Type B pancreatic cell (in vitro differentiated cells): ENCODE measurements around the gene CALCA. TPM values are rescaled to one million over a fixed set of nuclear protein-coding genes. Genes with fewer than 3 reads are reported as not detected.

Experiments
- DNase-seq: peaks from one replicate; pipeline ENCODE4 v3.0.0; 2021; ENCODE audit warnings: mixed read lengths; ENCODE audit not compliant: unreplicated experiment; ENCODE audit errors: extremely low spot score
- H3K27ac Mint-ChIP-seq: 2 replicates; pipeline ENCODE4 v1.8.0; 2021; ENCODE audit warnings: mild to moderate bottlenecking, mixed read lengths
- H3K27me3 Mint-ChIP-seq: 2 replicates; pipeline ENCODE4 v1.8.0; 2021; ENCODE audit warnings: mixed read lengths
- H3K36me3 Mint-ChIP-seq: 2 replicates; pipeline ENCODE4 v1.8.0; 2021; ENCODE audit warnings: mixed read lengths
- H3K4me1 Mint-ChIP-seq: one replicate; pipeline ENCODE4 v1.8.0; 2021; ENCODE audit warnings: mixed read lengths; ENCODE audit not compliant: unreplicated experiment
- H3K4me3 Mint-ChIP-seq: 2 replicates; pipeline ENCODE4 v1.8.0; 2021; ENCODE audit warnings: mild to moderate bottlenecking, mixed read lengths
- H3K9me3 Mint-ChIP-seq: 2 replicates; pipeline ENCODE4 v1.8.0; 2021; ENCODE audit warnings: mixed read lengths
- total RNA-seq: library from RNA; stranded (reverse); gene quantifications from 2 replicates; pipeline ENCODE4 v1.2.1, GENCODE V29; 2021; ENCODE audit warnings: low replicate concordance
- TF ChIP-seq, protein P1 (sequence below): fragments of 200-600 bp; sonication (generic); conservative IDR thresholded peaks from 2 replicates; pipeline ENCODE4 v1.5.0; 2021; ENCODE audit warnings: antibody characterized with exemption, mild to moderate bottlenecking

Gene CALCA
- total RNA-seq, 1 donor from 2014 or later = 1.2 TPM

DNA sequence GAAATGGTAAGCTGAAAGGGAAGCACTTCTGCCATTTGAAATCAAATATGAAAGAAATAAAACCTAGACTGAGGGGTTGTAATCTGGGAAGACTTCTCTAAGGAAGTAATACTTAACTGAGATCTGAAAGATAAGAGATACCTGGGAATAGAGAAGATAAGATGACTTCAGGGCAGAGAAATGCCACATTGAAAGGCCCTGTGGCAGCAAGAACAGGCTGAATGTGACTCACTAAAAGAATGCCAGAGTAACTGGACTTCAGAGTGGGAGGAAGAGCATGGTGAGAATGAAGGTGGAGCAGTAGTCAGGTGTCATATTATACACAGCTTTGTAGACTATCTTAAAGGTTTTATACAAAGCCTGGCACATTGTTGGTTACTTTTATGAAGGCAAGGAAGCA, 17.6 kb downstream of the CALCA start:
- H3K4me3 Mint-ChIP-seq = no peak overlapping the region
- H3K4me1 Mint-ChIP-seq = no peaks in the 10 kb centered on the region
- H3K27me3 Mint-ChIP-seq = peaks cover 9% of the 10 kb centered on the region
- no peaks in the 10 kb centered on the region for H3K9me3 Mint-ChIP-seq
- TF ChIP-seq, protein P1, sequence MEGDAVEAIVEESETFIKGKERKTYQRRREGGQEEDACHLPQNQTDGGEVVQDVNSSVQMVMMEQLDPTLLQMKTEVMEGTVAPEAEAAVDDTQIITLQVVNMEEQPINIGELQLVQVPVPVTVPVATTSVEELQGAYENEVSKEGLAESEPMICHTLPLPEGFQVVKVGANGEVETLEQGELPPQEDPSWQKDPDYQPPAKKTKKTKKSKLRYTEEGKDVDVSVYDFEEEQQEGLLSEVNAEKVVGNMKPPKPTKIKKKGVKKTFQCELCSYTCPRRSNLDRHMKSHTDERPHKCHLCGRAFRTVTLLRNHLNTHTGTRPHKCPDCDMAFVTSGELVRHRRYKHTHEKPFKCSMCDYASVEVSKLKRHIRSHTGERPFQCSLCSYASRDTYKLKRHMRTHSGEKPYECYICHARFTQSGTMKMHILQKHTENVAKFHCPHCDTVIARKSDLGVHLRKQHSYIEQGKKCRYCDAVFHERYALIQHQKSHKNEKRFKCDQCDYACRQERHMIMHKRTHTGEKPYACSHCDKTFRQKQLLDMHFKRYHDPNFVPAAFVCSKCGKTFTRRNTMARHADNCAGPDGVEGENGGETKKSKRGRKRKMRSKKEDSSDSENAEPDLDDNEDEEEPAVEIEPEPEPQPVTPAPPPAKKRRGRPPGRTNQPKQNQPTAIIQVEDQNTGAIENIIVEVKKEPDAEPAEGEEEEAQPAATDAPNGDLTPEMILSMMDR = no peak
- no peak overlapping the region for H3K27ac Mint-ChIP-seq
- DNase-seq = no peak
- H3K36me3 Mint-ChIP-seq = no peaks in the 10 kb centered on the region

DNA sequence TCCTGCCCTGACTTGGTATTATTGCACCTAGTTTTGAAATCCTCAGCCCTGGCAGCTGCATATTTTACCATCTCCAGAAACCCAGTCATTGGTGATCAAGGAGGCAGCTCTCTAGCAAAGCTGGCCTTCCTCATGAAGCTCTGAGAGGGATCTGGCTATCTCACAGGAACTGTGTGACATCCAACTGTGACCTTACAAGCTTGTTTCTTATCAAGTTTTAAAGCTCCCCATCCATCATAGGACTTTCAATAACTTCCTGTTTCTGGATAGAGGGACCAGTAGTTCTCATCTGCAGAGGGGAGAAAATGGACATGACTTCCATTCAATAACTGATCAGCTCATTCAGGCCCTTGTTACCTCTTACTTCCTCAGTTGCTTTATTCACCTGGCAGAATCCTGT, 18.2 kb downstream of the CALCA start:
- Mint-ChIP-seq H3K9me3 (no peaks in the 10 kb centered on the region), H3K27me3 (peaks cover 9% of the 10 kb centered on the region), H3K36me3 (no peaks in the 10 kb centered on the region), H3K4me3 (no peak overlapping the region), H3K27ac (no peak overlapping the region), H3K4me1 (no peaks in the 10 kb centered on the region)
- DNase-seq = no peak
- TF ChIP-seq, protein P1 = no peak

DNA sequence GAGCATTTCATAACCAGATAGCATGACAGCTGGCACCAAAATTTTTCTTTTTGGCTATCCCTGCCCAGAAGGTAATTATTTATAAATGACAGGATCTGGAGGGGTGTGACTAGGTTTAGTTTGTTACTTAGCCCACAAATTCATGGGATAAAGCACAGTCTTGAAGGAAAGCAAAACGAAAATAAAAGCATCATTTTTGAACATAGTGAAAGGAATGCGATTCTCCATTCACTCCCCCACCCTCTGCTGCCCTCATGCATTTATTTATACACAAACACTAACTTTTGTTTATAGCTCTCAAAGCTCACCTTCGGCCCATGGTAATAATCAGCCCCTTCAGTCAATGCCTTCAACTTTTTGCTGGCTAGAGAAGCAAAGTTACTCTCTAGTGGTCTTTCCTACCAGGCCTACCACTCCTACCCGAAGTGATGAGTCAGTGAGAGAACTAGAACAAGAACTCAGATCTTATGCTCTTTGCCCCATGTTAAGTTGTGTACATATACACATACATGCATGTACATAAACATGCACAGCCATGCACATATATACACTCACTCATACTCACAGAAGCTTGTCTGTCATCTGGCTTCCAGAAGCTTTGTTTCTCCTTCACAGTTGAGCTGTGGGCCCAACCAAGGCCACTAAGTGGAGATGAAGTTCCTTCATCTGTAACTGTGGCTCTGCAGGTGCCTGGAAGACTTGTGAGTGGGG, 22.6 kb downstream of the CALCA start:
- Mint-ChIP-seq H3K4me3 (no peak overlapping the region), H3K27ac (no peak overlapping the region), H3K9me3 (no peaks in the 10 kb centered on the region), H3K4me1 (no peaks in the 10 kb centered on the region), H3K27me3 (peaks cover 4% of the 10 kb centered on the region), H3K36me3 (no peaks in the 10 kb centered on the region)
- TF ChIP-seq, protein P1 = no peak
- no peak for DNase-seq

DNA sequence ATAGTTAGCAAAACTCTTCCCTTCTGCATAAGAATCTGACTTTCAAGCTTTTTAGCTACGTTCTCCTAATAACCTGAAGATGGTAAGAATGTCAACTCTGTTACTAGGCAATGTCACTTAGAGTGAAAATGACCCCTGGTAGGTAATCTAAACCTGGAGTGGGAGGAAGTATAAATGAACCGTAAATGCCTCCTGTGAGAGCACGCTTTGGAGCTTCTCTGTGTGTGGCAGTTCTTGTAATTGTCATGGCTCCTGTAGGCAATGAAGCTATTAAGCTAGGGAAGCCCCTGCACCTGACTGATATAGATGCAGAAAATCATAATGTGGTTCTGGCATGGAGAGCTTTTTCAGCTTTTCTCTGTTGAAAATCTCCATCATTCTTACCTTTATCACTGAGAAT, 29.4 kb downstream of the CALCA start:
- Mint-ChIP-seq H3K4me3 (no peak overlapping the region), H3K9me3 (peaks cover 2% of the 10 kb centered on the region), H3K4me1 (no peaks in the 10 kb centered on the region), H3K27me3 (peaks cover 3% of the 10 kb centered on the region), H3K36me3 (peaks cover 3% of the 10 kb centered on the region), H3K27ac (no peak overlapping the region)
- TF ChIP-seq, protein P1 = no peak
- DNase-seq = no peak

DNA sequence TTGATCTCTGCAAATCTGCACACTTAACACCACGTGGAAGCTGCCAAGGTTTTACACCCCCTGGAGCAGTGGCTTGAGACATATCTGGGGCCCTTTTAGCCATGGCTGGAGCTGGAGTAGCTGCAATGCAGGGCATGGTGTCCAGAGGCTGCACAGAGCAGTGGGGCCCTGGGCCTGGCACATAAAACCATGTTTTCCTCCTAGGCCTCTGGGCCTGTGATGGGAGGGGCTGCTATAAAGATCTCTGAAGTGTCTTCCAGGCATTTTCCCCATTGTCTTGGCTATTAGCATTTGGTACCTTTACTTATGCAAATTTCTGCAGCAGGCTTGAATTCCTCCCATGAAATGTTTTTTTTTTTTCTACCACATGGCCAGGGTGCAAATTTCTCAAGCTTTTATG, 33.2 kb downstream of the CALCA start:
- no peaks in the 10 kb centered on the region for H3K4me1 Mint-ChIP-seq
- TF ChIP-seq, protein P1 = no peak
- H3K9me3 Mint-ChIP-seq = peaks cover 8% of the 10 kb centered on the region
- no peak for DNase-seq
- H3K27me3 Mint-ChIP-seq = peaks cover 3% of the 10 kb centered on the region
- no peak overlapping the region for H3K4me3 Mint-ChIP-seq
- no peak overlapping the region for H3K27ac Mint-ChIP-seq
- H3K36me3 Mint-ChIP-seq = peaks cover 3% of the 10 kb centered on the region
